Measurements from ENCODE around the gene GAS2L3.
"Not testable (repeated sequence)": the region's sequence is repeated elsewhere in the genome, so short reads cannot be mapped to it uniquely, and the experiment has no call there.

The GAS2L3 gene

DNA sequence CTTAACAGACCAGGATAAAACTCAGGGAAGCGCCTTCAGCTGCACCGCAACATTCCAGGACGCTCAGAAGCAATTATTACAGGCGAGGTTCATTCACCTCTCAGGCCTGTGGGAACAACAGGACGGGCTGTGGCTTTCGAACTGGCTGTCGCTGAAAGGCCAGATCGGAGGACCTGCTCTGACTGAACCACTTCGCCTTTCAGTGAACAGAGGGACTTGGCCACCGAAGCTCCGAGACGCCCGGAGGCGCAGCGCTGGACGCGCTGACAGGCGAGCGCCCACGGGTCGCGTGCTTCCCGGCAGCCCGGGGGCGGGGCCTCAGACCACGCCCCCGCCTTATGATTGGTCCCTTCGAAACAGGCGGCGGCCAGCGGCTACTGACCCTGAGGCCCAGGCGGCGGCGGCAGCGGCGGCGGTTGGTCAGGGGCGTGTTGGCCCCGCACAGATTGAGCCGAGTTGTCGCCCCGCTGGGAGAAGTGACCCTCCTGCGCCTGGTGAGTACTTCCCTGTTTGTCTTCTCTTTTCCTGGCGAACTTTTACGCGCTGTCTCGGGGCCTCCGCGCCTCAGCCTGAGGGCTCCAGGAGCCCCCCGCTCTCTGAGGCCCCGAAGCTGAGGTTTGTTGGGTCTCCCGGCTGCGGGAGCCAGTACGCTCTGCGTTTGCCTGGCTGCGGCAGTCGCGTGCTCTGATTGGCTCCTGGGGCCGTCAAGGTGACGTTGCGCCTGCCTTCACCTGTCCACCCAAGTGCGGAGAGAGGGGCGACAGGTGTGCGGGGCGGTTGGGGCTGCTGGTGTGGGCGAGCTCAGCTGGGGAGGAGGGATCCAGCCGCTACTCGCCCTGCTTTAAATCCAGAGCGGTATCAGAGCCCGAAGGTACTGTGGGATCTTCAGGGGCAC, at the start of gene GAS2L3:
GAS2L3 (plus strand) TSS at position 393 of the 895 bp plus-strand sequence. CDS start 21,221 bp downstream, outside the sequence.
- DNase-seq, result peak; percentile 99

DNA sequence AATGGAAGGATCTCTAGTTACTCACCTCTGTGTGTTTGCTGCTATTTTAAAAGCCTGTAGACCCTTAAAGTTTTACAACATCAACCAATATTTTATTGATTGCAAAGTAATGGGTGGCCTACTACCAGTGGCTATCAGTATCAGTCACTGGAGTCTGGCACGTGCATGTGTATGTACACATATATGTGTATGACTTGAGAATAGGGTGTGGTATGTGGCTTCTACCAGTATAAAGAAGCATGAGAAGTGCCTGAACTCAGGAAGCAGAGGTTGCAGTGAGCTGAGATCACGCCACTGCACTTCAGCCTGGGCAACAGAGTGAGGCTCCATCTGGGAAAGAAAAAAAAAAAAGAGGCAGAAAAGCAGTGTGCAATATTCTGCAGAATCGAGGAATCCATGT, 45.5 kb upstream of the GAS2L3 start:
- no peak for DNase-seq

DNA sequence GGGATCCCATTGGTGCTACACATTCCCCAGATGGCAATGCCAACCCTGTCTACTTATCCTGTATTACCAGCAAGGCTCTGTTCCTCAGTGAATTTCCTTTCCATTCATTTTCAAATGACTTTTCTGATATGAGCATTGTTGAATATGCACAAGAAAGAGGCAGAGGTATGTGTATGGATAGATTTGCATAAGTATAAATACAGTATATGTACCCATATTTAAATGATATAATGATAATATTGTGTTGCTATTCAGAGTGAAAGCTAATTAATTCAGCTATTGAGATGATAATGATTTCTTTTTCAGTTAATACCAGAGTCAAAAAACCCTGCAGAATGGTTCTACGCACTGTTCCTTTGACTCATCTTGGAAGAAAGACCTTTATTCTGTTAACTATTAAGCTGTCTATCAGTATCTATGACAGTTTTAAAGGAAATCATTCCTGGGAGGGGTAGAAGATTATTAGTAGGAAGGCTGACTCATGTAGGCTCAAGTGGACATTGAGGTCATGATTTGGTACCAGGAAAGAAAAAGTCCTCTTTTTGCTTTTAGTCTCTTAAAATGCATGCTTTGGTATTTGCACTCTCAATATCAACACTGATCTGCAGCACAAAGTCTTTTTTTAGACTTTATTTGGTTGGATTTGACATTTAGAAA, 44.9 kb upstream of the GAS2L3 start:
- no peak for DNase-seq

DNA sequence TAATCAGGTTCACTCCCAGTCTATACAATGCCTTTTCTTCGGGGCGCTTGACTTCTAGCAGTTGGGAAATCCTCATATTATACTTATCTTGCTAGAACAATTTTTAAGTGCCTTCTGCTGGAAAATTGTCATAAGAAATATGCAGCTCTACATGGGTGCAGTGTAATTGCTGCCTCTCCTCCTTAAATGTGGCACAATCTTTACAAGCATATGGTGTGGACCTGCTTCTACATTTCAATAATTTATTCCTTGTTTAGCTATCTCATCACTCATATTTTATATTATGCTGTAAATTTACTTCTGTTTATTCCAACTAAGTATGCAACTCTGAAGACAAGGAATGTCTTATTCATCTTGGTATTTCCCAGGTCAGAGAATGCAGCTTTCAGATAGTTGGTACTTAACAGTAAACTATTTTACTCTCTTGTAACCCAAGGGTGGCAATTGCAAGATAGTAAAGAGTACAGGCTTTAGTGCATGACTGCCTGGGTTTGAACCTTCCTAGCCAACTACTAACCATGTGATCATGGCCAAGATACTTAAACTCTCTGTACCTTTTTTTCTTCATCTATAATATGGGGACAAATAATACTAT, 43.6 kb upstream of the GAS2L3 start:
- no peak for DNase-seq

DNA sequence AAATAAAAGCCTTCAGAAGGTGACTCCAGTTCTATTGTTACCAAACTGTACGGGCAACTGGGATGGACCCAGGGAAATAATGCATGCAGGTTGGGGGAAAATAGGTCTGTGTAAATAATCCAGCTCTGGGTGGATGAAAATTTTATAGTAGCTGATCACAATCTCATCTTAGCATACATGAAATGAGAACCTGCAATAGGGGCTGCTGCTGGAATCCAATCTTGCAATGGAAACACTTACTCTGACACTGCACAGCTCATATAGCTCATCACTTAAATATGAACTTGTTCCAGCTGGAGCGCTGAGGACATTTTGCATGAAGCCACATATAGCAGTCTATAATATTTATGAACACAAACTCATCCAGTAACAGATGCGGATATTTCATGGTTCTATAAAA, 40.1 kb upstream of the GAS2L3 start:
- no peak for DNase-seq

DNA sequence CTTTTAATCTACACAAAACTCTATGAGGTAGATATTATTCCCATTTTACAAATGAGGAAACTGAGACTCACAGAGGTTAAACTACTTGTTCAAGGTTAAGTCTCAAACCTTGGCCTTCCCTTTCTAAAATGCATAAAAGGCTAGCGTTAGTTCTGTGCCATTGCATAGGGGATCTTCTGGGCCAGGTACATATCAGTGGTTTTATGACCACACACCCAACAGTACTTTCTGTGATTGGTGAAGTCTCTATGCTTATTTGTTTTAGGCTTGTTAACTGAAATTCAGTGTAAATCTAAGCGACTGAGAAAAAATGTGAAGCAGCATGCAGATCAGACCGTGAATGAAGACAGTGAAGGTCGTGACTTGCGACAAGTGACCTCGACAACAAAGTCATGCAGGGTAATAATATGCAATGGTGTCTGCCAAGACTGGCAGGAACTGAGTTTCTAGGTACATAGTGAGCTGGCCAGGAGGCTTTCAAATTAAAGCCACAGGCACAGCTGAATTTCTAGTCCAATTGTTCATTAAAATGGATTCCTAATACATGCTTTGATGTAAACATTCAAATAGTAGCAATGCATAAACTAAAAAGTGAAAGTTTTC, 38.8 kb upstream of the GAS2L3 start:
- no peak for DNase-seq

DNA sequence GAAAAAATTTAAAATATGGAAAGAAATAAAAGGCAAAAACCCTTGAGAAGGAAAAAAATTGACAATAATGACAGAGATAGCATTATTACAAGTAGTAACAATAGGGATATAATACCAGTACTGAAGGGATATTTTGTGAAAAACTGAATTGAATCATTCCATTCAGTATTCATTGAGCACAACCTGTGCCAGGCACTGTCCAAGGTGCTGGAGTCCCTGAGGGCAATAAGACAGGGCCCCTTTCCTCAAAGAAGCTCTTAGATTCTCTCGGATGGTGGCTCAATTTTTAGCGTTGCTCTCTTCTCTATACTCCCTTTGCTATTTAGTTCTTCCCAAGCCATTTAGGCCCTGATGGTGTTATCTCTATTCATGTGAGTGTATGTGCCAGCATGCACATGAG, 34.3 kb upstream of the GAS2L3 start:
- DNase-seq, result no peak

- no peak for DNase-seq
Measured at GRCh38 chr12:100544165-100544564, 29.3 kb upstream of the GAS2L3 start.

DNA sequence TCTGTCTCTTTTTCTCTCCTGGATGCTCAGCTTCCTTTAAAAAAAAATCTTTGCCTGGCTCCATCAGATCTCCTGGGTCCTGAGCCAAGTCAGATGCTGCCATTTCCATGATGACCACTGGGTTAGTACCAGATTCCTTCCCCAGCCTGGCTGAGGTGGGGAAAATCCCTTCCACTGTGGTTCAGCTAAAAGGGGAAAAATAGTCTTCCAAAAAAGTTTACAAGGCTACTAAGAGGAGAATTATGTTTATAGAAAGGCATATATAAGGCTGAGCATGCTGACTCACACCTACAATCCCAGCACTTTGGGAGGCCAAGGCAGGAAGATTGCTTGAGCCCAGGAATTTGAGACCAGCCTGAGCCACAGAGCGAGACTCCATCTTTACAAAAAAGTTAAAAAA, 28.4 kb upstream of the GAS2L3 start:
- no peak for DNase-seq

DNA sequence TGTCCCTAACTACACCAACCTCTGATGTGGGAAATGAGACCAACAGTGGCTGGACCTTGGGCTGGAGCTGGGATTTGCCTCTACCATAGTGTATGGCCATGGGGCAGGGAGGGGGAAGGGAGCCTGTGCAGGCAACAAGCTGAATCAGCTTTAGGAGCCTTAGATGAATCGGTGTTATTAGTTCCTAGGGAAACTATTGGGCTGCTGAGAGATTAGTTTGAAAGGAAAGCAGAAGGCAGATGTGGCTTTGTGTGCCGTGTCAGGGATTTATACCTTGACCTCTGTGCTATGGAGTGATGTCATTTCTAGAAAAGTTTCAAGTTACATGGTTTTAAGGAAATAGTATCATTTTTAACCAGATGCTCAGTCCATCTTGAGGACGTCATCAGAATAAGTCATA, 19.5 kb upstream of the GAS2L3 start:
- no peak for DNase-seq

GRCh38 chr12:100554608-100555077, 18.8 kb upstream of the GAS2L3 start:
- peak; percentile 71 for DNase-seq

DNA sequence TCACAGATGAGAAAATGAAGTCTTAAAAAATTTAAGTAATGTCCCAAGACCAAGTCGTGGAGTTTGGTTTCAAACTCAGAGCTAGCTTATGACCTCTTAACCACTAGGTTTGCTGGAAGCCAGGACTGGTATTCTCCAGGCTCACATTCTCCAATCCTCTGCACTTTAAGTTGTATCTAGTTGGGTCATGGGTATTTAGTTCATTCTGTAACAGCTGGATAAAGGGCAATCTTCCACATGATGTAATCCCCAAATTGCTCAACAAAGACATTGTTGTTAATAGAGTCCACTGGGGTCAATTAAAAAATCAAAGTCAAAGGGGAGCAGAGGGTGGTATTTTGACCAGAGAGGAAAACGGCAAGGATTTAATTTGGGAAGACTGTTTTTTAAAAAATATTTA, 17.8 kb upstream of the GAS2L3 start:
- peak; percentile 22 for DNase-seq

DNA sequence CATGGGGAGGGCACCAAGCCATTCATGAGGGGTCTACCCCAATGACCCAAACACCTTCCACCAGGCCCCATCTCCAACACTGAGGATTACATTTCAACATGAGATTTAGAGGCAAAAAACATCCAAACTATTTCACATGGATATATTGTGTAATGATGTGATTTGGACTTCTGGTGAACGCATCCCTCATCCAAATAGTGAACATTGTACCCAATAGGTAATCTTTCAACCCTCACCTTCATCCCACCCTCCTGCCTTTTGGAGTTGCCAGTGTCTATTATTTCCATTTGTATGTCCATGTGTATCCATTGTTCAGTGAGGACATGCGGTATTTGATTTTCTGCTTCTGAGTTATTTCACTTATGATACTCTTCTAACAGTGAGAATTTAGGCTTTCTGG, 16.1 kb upstream of the GAS2L3 start:
- no peak for DNase-seq

DNA sequence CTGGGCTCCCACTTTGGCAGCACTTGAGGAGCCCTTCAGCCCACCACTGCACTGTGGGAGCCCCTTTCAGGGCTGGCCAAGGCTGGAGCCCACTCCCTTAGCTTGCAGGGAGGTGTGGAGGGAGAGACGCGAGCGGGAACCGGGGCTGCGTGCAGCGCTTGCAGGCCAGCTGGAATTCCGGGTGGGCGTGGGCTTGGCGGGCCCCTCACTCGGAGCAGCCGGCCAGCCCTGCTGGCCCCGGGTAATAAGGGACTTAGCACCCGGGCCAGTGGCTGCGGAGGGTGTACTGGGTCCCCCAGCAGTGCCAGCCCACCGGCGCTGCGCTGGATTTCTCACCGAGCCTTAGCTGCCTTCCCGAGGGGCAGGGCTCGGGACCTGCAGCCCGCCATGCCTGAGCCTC, 14.2 kb upstream of the GAS2L3 start:
- DNase-seq, result not testable (repeated sequence)

DNA sequence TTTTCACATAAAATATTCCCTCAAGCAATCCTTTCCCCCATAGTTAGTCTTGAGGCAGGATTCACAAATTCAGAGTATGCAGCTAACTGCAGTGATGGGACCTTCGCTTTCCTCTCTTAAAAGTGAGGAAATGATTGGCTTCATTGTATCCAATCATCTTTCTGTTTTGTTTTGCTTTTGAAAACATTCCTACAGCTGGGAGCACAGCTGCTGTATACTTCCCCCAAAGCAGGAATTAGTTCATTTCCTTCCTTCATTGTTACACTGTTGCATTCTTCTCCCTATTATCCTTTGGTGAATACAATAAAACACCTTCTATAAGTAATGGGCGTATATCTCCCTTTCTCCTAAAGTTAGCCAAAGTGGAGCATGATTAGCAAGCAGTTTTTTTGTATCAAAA, 9.4 kb upstream of the GAS2L3 start:
- no peak for DNase-seq

DNA sequence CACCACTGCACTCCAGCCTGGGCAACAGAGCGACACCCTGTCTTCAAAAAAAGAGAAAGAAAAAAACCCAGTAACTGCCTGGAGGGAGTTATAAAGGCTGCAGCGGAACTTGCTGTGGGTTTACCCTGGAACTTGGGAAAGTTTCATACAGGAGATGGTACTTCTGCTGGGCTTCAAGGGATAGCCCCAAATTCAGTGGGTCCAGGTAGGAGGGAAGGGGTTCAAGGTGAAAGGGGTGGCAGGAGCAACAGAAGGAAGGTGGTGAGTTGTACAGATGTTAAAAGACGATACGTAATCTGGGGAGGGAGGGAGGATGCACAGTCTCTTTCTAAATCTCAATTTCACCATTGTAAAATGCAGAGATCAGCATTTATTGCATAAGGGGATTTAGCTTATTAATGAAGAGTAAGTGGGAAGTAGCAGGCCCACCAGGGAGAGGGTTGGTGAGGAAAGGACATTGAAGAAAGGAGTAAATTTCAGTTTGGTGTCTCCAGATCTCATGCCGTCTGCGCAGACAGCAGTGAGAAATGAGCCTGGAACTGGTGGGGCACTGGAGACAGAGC, 8.5 kb upstream of the GAS2L3 start:
- no peak for DNase-seq

DNA sequence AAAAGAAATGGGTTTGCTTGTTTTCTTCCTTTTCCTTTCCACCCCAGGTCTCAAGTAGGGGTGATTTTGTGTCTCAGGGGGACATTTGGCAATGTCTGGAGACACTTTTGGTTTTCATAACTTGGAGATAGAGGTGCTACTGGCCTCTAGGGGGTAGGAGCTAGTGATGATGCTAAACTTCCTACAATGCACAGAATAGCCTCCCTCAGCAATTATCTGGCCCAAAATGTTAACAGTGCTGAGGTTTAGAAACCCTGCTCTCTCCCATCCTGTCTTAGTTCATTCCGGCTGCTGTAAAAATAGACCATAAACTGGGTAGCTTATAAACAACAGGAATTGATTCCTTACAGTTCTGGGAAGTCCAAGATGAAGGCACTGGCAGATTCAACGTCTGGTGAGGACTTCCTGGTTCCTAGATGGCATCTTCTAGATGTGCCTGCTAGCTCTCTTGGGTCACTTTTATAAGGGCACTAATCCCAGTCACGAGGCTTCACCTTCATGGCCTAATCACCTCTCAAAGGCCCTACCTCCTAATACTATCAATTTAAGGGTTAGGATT, 7.4 kb upstream of the GAS2L3 start:
- DNase-seq, result no peak

- DNase-seq, result peak; percentile 16
Measured at GRCh38 chr12:100566887-100567637, 6.4 kb upstream of the GAS2L3 start.

DNA sequence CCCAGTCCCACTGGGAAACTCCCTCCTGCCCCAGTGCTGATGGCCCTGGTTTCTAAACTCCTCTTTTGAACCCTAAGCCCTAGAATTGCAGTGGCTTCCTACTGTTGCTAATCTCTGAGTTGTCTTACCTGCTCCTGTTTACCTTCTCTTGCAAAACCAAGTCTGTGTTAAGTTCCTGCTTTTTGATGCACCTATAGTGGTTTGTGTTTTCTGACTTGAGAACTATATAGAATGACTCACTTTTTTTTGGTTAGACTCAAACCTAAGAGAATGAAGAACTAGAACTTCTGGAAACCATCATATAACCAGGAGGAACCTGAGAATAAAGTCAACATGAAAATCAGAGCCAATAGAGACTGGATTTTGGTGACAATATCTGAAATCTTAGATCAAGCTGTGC, 5.5 kb upstream of the GAS2L3 start:
- no peak for DNase-seq

DNA sequence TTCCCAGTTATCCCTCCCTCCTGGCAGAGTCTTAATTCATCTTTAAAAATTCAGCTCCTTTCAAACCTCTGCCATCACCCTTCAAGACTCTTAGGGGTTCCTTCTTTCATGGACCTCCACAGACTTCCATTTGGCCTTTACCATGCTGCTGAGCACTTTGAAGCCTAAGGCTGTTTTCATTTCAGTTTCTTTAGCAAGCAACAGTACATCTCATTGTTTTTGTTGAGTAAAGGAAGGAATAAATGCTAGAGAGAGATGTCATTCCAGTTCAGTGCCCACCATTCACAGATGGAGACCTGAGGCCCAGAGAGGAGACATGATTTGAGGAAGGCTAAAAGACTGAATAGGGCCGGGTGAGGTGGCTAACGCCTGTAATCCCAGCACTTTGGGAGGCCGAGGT, 1.3 kb upstream of the GAS2L3 start:
- DNase-seq, result no peak

DNA sequence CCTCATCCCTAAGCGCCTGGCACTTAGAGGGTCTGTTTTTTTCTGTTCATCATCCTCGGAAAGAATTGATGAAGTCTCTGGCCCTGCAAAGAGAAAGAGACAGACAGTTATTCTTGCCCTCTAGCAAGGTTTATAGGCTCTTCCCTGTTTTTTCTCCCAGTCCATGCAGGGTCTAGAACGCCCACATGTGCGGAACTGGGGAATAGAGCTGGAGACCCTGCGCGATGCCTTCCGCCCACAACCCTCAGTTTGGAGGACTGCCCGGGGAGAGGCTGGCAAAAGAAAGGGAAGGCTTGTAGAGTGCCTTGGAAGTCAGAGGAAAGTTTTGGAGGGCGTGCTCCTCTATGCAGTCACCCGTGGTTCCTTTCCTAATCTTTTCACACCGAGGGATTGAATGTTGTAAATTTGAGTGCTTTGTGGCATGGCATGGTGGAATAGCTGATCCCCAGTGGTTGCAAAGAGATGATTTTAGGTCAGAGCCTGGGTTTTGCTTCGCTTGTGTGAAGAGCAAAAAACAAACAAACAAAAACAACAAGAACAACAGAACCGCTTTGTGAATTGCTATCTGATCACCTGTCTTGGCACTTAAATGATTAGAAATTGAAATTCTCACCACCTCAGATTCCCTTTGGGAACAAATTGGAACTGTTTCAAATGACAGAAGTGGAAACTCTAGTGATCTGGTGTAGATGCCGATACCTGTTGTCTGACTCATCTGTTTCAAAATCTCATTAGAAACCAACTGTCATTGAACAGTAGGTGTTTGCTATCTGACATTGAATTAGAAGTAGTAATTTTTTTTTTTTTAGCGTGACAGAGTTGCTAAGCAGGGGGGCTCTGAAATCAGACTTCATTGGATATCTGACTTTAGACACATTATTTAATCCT, 947 bp downstream of the GAS2L3 start:
- no peak for DNase-seq
